Astrocyte (in vitro differentiated cells and primary cell): ENCODE measurements around the gene SEMA7A. TPM values are rescaled to one million over a fixed set of nuclear protein-coding genes. Genes with fewer than 3 reads are reported as not detected.

Experiments
- DNase-seq: peaks from one replicate; pipeline ENCODE4 v3.0.0-alpha.2; 2010; ENCODE audit warnings: low read depth
- FAIRE-seq: peaks from 2 replicates; lab custom pipeline; 2011; peaks lifted over from hg19 to GRCh38; lab: Jason Lieb, UNC
- H2AFZ ChIP-seq: 2 replicates; pipeline ENCODE4 v1.6.0; 2012; ENCODE audit warnings: low read depth, low read length, inconsistent platforms
- H3K27ac ChIP-seq: 2 replicates; pipeline ENCODE4 v1.5.1; 2011; ENCODE audit warnings: low read depth, low read length, inconsistent platforms
- H3K27me3 ChIP-seq: 2 replicates; pipeline ENCODE4 v1.6.0; 2011; ENCODE audit warnings: low read length, inconsistent platforms; ENCODE audit not compliant: insufficient read depth
- H3K36me3 ChIP-seq: 2 replicates; pipeline ENCODE4 v1.5.1; 2011; ENCODE audit warnings: low read length, inconsistent platforms; ENCODE audit not compliant: insufficient read depth
- H3K4me1 ChIP-seq: 2 replicates; pipeline ENCODE4 v1.5.1; 2011; ENCODE audit warnings: low read length, inconsistent platforms; ENCODE audit not compliant: insufficient read depth
- H3K4me2 ChIP-seq: 2 replicates; pipeline ENCODE4 v1.6.0; 2012; ENCODE audit warnings: low read length, inconsistent platforms
- H3K4me3 ChIP-seq: 2 replicates; pipeline ENCODE4 v1.5.1; 2011; ENCODE audit warnings: low read depth, mild to moderate bottlenecking, low read length, inconsistent platforms; ENCODE audit not compliant: insufficient read depth
- H3K79me2 ChIP-seq: 2 replicates; pipeline ENCODE4 v1.6.0; 2012; ENCODE audit warnings: mild to moderate bottlenecking, low read length, inconsistent platforms; ENCODE audit not compliant: insufficient read depth
- H3K9ac ChIP-seq: 2 replicates; pipeline ENCODE4 v1.6.0; 2012; ENCODE audit warnings: mild to moderate bottlenecking, low read length, inconsistent platforms
- H3K9me3 ChIP-seq: 2 replicates; pipeline ENCODE4 v1.5.1; 2012; ENCODE audit warnings: low read depth, mild to moderate bottlenecking, low read length, inconsistent platforms; ENCODE audit not compliant: insufficient read depth
- H4K20me1 ChIP-seq: 2 replicates; pipeline ENCODE4 v1.6.0; 2012; ENCODE audit warnings: low read length, inconsistent platforms; ENCODE audit not compliant: insufficient read depth
- H3K27ac Mint-ChIP-seq: one replicate; pipeline ENCODE4 v1.8.0; 2021; ENCODE audit warnings: mild to moderate bottlenecking, mixed read lengths; ENCODE audit not compliant: unreplicated experiment
- H3K27me3 Mint-ChIP-seq: one replicate; pipeline ENCODE4 v1.8.0; 2021; ENCODE audit warnings: low read depth, mixed read lengths; ENCODE audit not compliant: unreplicated experiment
- H3K36me3 Mint-ChIP-seq: one replicate; pipeline ENCODE4 v1.8.0; 2021; ENCODE audit warnings: low read depth, mixed read lengths; ENCODE audit not compliant: unreplicated experiment
- H3K4me1 Mint-ChIP-seq: one replicate; pipeline ENCODE4 v1.8.0; 2021; ENCODE audit warnings: low read depth, mixed read lengths; ENCODE audit not compliant: unreplicated experiment
- H3K4me3 Mint-ChIP-seq: one replicate; pipeline ENCODE4 v1.8.0; 2021; ENCODE audit warnings: mild to moderate bottlenecking, moderate library complexity, mixed read lengths; ENCODE audit not compliant: unreplicated experiment
- H3K9me3 Mint-ChIP-seq: one replicate; pipeline ENCODE4 v1.8.0; 2021; ENCODE audit warnings: mild to moderate bottlenecking, mixed read lengths; ENCODE audit not compliant: unreplicated experiment
- CTCF ChIP-seq: IDR thresholded peaks from 2 replicates; pipeline ENCODE4 v1.5.1; 2011; ENCODE audit warnings: low read depth, mild to moderate bottlenecking, inconsistent platforms, low read length, moderate library complexity; ENCODE audit not compliant: insufficient read depth
- EZH2 ChIP-seq: IDR thresholded peaks from 2 replicates; pipeline ENCODE4 v1.6.1; 2012; ENCODE audit warnings: mild to moderate bottlenecking, low read length, inconsistent platforms; ENCODE audit not compliant: insufficient read depth
- total RNA-seq: library from RNA; stranded (reverse); gene quantifications from 2 replicates; pipeline ENCODE4 v1.2.1, GENCODE V29; 2021

Gene SEMA7A
- total RNA-seq, 1 donor from 2014 or later: 26.7 TPM

GRCh38 chr15:74395319-74396145 is 38.2 kb downstream of the SEMA7A start:
- Histone ChIP-seq H3K36me3 (no peaks in the 10 kb centered on the region), H3K4me3 (no peak overlapping the region), H3K27me3 (no peaks in the 10 kb centered on the region), H4K20me1 (no peaks in the 10 kb centered on the region), H3K9ac (peak overlapping the region; percentile 76), H3K4me1 (peaks cover 65% of the 10 kb centered on the region), H2AFZ (no peak overlapping the region), H3K27ac (peak overlapping the region; percentile 92), H3K4me2 (peak overlapping the region; percentile 58), H3K79me2 (no peaks in the 10 kb centered on the region), H3K9me3 (no peaks in the 10 kb centered on the region)
- H3K27me3 Mint-ChIP-seq: peaks cover 21% of the 10 kb centered on the region
- DNase-seq (no peak), FAIRE-seq (no peak)
- no peak overlapping the region for H3K4me3 Mint-ChIP-seq
- H3K9me3 Mint-ChIP-seq: peaks cover 5% of the 10 kb centered on the region
- no peak for TF ChIP-seq CTCF
- TF ChIP-seq EZH2: no peak
- no peaks in the 10 kb centered on the region for H3K36me3 Mint-ChIP-seq
- H3K4me1 Mint-ChIP-seq: peaks cover 35% of the 10 kb centered on the region
- no peak overlapping the region for H3K27ac Mint-ChIP-seq

DNA sequence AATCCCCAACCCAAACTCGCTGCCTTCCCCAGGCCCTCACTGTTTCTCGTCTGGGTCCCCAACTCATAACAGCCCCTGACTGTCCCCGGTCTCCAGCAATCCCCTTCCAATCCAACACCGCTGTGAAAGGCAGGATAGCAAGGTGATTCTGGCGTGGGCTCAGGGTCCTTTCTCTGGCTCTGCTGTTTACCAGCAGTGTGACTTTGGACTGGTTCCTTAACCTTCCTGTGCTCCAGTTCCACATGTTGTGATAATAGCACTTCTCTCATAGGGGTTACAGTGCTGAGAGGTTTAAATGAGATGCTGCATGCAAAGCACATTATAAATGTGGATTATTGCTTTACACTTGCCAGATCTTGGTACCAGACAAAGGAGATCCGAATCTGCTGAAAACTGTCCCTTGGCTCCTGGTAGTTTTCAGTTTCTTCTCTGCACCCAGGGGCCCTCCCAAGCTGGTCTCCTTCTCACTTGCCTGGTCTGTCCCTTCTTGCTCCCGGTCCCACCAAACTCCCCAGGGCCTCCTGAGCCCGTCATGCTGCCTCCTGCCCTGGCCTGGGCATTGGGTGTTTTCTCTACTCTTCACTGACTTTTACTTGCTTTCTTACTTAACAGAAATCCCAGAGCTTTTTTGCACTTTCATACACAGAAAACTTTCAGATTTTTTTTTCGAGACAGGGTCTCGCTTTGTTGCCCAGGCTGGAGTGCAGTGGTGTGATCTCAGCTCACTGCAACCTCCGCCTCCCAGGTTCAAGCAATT is 39.5 kb downstream of the SEMA7A start:
- H3K36me3 ChIP-seq: no peaks in the 10 kb centered on the region
- peaks cover 5% of the 10 kb centered on the region for H3K9me3 Mint-ChIP-seq
- TF ChIP-seq EZH2 (no peak), CTCF (no peak)
- FAIRE-seq (no peak), DNase-seq (no peak)
- no peaks in the 10 kb centered on the region for H3K9me3 ChIP-seq
- peaks cover 35% of the 10 kb centered on the region for H3K4me1 Mint-ChIP-seq
- H3K9ac ChIP-seq: no peak overlapping the region
- H3K27ac ChIP-seq: peak overlapping the region; percentile 31
- H3K79me2 ChIP-seq: no peaks in the 10 kb centered on the region
- peaks cover 23% of the 10 kb centered on the region for H3K27me3 Mint-ChIP-seq
- no peaks in the 10 kb centered on the region for H4K20me1 ChIP-seq
- H3K4me2 ChIP-seq: no peak overlapping the region
- no peak overlapping the region for H2AFZ ChIP-seq
- no peaks in the 10 kb centered on the region for H3K27me3 ChIP-seq
- peaks cover 52% of the 10 kb centered on the region for H3K4me1 ChIP-seq
- no peak overlapping the region for H3K4me3 ChIP-seq
- peak overlapping the region; percentile 8 for H3K27ac Mint-ChIP-seq
- H3K4me3 Mint-ChIP-seq: no peak overlapping the region
- no peaks in the 10 kb centered on the region for H3K36me3 Mint-ChIP-seq
